HL-60/S4 (cell line): Measurements from ENCODE around the gene VAMP4.
"Not testable (repeated sequence)": the region's sequence is repeated elsewhere in the genome, so short reads cannot be mapped to it uniquely, and the experiment has no call there.

Experiments used
- in situ Hi-C: fragments of 300-500 bp; cut with MboI; formaldehyde crosslinking; loops from 2 replicates; pipeline ENCODE4 v1.14.3; 2022; ENCODE audit warnings: low sequenced_read_pairs

VAMP4 gene

GRCh38 chr1:171753182-171753581 lies 11.3 kb upstream of the VAMP4 start:
- in situ Hi-C loops, result no loop called here

DNA sequence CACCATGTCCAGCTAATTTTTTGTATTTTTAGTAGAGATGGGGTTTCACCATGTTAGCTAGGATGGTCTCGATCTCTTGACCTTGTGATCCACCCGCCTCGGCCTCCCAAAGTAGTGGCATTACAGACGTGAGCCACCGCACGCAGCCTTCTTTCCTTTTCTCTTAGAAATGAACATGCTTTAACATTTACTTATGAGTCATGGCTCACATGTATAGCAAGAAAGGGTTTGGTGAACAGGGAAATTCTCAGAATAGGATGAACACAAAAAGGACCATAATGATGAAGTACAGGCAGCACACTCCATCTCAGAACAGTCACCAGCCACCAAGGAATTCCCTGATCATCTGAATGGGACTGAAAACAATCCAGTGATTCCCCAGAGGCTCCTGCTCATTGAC lies 9.4 kb upstream of the VAMP4 start:
- in situ Hi-C loops, result no loop called here

- in situ Hi-C loops, result no loop called here
Measured at GRCh38 chr1:171748651-171749050, 6.8 kb upstream of the VAMP4 start.

DNA sequence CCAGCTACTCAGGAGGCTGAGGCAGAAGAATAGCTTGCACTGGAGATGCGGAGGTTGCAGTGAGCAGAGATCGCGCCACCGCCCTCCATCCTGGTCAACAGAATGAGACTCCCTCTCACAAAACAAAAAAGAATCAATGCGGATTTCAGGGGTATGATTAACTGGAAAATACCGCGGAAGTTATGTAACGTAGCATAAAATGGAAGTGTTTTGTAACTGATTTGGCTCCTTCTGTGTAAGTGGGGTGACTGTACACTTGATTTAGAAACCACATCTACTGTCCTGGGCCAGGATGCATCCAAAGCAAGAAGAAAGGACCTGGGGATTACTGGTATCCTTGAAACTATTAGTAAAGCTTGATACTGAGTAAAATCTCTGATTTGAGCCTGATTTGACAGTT lies 3.1 kb upstream of the VAMP4 start:
- in situ Hi-C loops, result no loop called here

- in situ Hi-C loops, result no loop called here
Measured at GRCh38 chr1:171743081-171743870, 1.4 kb upstream of the VAMP4 start.

- in situ Hi-C loops, result no loop called here
Measured at GRCh38 chr1:171742577-171742922, 685 bp upstream of the VAMP4 start.

DNA sequence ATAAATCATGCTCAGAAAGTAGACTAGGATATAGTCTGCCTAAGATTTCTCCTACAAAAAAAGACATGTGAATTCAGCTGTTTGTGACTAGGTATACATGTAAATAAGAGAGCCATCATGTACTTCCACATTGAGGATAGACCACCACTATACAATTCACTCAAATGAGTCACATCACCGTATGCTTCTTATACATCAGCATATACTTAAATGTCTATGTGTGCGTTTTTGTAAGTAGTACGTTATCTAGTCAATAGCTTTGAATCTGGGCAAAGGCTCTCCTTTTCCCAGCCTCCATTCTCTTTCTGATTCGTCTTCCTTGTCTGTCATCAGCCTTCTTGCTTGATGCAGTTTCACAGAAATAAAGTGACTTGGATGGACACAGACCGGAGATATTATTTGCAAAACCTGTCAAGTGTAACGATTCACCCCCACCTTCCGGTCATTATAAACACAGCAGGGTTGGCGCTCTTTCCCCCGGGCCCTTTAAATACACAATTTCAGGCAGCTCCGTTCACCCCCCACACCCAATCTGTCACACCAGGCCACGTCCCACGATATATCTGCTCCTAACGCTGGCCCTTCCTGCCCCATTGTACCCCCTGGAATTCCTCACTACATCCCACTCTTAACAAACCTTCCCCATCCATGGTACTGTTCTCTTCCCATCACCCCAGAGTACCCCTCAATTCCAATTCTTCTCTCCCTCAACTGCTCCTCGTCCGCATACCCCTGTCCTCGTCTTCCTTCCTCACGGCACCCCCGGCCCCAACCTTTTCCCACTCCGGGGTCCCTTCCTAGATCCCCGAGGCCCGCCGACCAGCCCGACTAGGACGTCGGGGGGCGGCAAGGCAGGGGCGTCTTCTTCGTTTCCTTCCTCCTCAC lies 636 bp downstream of the VAMP4 start:
- in situ Hi-C loops, result no loop called here

GRCh38 chr1:171740356-171740863 lies 1.5 kb downstream of the VAMP4 start:
- in situ Hi-C loops, result no loop called here

DNA sequence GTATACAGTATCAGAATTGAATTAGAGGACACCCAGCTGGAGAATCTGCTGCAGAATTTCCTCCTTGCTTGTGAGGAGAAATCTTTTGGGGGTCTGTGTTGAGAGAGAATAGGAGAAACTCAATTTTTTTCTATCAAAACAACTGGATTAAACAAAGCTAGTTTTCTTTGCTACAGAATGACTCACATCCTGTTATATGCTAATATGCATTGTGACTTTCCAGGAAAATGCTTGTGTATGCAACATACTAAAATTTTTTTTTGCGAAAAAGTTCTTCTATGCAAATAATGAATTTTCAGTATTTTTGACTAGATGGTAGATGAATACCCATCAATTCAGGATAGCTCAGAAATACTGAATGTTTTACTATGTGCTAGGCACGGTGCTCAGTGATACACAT lies 2.2 kb downstream of the VAMP4 start:
- in situ Hi-C loops, result no loop called here

DNA sequence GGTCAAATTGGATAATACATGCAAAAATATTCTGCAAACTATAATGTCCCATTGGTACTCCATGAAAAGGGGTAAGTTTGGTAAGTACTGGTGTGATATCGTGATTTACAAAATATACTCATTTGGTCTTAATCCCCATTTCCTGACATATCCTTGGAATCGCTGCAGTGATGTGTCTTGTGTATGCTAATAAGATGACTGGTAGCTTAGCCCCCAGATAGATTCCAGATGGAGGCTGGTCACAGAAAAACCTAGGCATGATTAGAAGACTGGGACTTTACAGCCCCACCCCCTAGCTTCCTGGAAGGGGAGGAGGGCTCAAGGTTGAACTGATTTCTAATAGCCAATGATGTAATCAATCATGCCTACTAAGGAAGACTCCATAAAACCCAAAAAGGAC lies 3.0 kb downstream of the VAMP4 start:
- in situ Hi-C loops, result no loop called here

DNA sequence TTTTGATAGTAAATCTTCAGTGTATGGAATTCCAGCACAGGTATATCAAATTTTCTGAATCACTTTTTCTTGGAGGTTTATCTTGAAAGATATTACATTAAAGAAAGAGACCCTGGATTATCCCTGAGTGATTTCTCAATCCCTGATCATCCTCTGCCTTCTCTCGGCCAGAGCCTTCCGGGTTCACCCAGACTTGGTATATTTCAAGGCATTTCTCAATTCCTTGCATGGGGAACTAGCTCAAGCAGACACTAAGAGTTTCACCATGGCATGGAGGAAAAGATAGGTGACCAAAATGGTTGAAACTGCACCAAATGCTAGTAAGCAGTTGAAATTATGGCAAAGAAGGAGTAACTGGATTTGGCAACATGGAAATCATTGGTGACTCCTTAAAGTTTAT lies 5.7 kb downstream of the VAMP4 start:
- in situ Hi-C loops, result no loop called here

GRCh38 chr1:171730052-171730451 lies 11.8 kb downstream of the VAMP4 start:
- in situ Hi-C loops, result no loop called here

DNA sequence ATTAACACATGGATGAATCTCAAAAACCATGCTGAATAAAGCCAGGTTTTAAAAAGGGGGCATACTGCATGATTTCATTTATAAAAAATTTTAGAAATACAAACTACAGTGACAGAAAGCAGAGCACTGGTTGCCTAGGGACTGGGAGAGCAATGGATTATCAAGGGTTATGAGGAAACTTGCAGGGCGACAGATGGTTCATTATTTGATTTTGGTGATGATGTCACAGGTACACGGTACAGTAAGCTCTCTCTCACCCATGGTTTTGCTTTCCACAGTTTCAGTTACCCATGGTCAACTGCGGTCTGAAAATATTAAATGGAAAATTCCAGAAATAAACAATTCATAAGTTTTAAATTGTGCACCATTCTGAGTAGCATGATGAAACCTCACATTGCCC lies 14.1 kb downstream of the VAMP4 start:
- in situ Hi-C loops, result no loop called here

DNA sequence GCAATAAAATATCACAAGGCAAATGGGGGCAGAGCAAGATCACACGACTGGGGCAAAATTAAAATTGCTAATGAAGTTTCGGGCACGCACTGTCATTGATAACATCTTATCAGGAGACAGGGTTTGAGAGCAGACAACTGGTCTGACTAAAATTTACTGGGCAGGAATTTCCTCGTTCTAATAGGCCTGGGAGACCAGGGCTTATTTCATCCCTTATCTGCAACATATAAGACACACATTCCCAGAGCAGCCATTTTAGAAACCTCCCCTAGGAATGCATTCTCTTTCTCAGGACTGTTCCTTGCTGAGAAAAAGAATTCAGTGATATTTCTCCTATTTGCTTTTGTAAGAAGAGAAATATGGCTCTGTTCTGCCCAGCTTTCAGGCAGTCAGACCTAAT lies 18.7 kb downstream of the VAMP4 start:
- in situ Hi-C loops, result not testable (repeated sequence)

- in situ Hi-C loops, result no loop called here
Measured at GRCh38 chr1:171718848-171719247, 23.0 kb downstream of the VAMP4 start.

GRCh38 chr1:171718216-171718615 lies 23.6 kb downstream of the VAMP4 start:
- in situ Hi-C loops, result no loop called here

- in situ Hi-C loops, result no loop called here
Measured at GRCh38 chr1:171717062-171717718, 24.7 kb downstream of the VAMP4 start.

- in situ Hi-C loops, result no loop called here
Measured at GRCh38 chr1:171716616-171717015, 25.2 kb downstream of the VAMP4 start.

- in situ Hi-C loops, result no loop called here
Measured at GRCh38 chr1:171715813-171716251, 26.0 kb downstream of the VAMP4 start.

DNA sequence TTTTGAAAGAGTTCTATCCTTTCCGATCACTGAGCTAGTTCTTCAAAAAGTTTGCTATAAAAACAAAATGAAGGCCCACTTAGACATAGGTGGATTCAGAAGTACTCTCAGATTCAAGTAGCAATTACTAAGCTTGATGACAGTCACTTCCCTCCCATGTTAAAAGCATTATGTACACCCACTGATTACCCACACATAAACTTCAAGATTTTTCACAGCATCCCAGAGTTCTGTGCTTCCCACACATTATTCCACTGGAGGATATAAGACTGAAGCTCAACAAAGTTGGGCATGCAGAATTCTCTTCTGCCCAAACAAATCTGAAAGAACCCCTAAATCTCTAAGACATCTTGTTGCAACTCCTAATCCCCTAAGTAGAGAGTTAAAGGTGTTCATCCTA lies 29.5 kb downstream of the VAMP4 start:
- in situ Hi-C loops, result no loop called here

GRCh38 chr1:171711643-171712042 lies 30.2 kb downstream of the VAMP4 start:
- in situ Hi-C loops, result no loop called here
